H1 (cell line): Measurements from ENCODE around the gene CTNND2. TPM values are rescaled to one million over a fixed set of nuclear protein-coding genes. Genes with fewer than 3 reads are reported as not detected.

Experiments used
- CTCF ChIA-PET: fragments of 300-600 bp; sonication (Branson Sonifier 250); formaldehyde crosslinking; loops from one replicate; lab custom pipeline; 2021; ENCODE audit not compliant: partially characterized antibody; lab: Charles Lee
- POLR2A ChIA-PET: fragments of 300-600 bp; sonication (Branson Sonifier 250); formaldehyde crosslinking; loops from one replicate; lab custom pipeline; 2021; ENCODE audit warnings: inconsistent platforms; ENCODE audit not compliant: partially characterized antibody; lab: Charles Lee
- DNase-seq, 2 experiments: peaks; one replicate each; pipeline versions ENCODE4 v3.0.0 to v3.0.0-alpha.2; 2010 to 2022; ENCODE audit warnings: low spot score in 2 of 2, low read depth in 1 of 2, mixed read lengths in 1 of 2
- FAIRE-seq: peaks from 2 replicates; lab custom pipeline; 2011; peaks lifted over from hg19 to GRCh38; lab: Jason Lieb, UNC
- H2AFZ ChIP-seq: 2 replicates; pipeline ENCODE4 v1.8.1; 2012; ENCODE audit warnings: low read length, inconsistent platforms
- H2AK5ac ChIP-seq: 2 replicates; pipeline ENCODE4 v1.6.1; 2013; ENCODE audit warnings: low read depth, low read length
- H2BK120ac ChIP-seq: replicated peaks from 2 replicates; pipeline ENCODE3; 2013; ENCODE audit warnings: low read depth, low read length, inconsistent platforms
- H2BK12ac ChIP-seq: 2 replicates; pipeline ENCODE4 v1.6.1; 2013; ENCODE audit warnings: low read depth, low read length
- H2BK15ac ChIP-seq: 2 replicates; pipeline ENCODE4 v1.6.1; 2013; ENCODE audit warnings: low read length
- H2BK20ac ChIP-seq: 2 replicates; pipeline ENCODE4 v1.6.1; 2013; ENCODE audit warnings: low read length
- H2BK5ac ChIP-seq: 2 replicates; pipeline ENCODE4 v1.6.1; 2013; ENCODE audit warnings: low read depth, low read length
- H3K14ac ChIP-seq: 2 replicates; pipeline ENCODE4 v1.6.1; 2013; ENCODE audit warnings: inconsistent platforms; ENCODE audit not compliant: insufficient read length
- H3K18ac ChIP-seq: 2 replicates; pipeline ENCODE4 v1.6.1; 2013; ENCODE audit warnings: low read length; ENCODE audit errors: extremely low read depth
- H3K23ac ChIP-seq: 2 replicates; pipeline ENCODE4 v1.6.1; 2013; ENCODE audit warnings: inconsistent platforms; ENCODE audit not compliant: insufficient read length
- H3K23me2 ChIP-seq: 2 replicates; pipeline ENCODE4 v1.6.1; 2013; ENCODE audit warnings: low read depth, low read length
- H3K27ac ChIP-seq: 2 replicates; pipeline ENCODE4 v1.6.1; 2011; ENCODE audit warnings: low read depth, low read length, inconsistent platforms
- H3K27me3 ChIP-seq, 4 experiments: replicated peaks in 1 of 4; 1 replicate in 1 of 4; 2 replicates in 3 of 4; pipeline versions ENCODE4 v1.6.1 to v1.8.1; 2011 to 2013; ENCODE audit warnings: low read length in 3 of 4, mild to moderate bottlenecking in 3 of 4, inconsistent platforms in 2 of 4, mixed read lengths in 2 of 4, moderate library complexity in 1 of 4; ENCODE audit not compliant: control insufficient read depth in 3 of 4, insufficient read depth in 3 of 4; ENCODE audit errors: extremely low read depth in 1 of 4
- H3K36me3 ChIP-seq, 4 experiments: 2 replicates each; pipeline versions ENCODE4 v1.6.1 to v1.8.1; 2011 to 2013; ENCODE audit warnings: mild to moderate bottlenecking in 4 of 4, low read length in 3 of 4, moderate library complexity in 2 of 4, control low read depth in 1 of 4, inconsistent platforms in 1 of 4; ENCODE audit not compliant: insufficient read depth in 4 of 4, control insufficient read depth in 2 of 4
- H3K4ac ChIP-seq: replicated peaks from 2 replicates; pipeline ENCODE3; 2013; ENCODE audit warnings: low read length, low read depth, mixed read lengths, inconsistent platforms; ENCODE audit not compliant: insufficient read length
- H3K4me1 ChIP-seq, 4 experiments: replicated peaks in 1 of 4; 1 replicate in 1 of 4; 2 replicates in 3 of 4; pipeline versions ENCODE4 v1.6.1 to v1.8.1; 2011 to 2013; ENCODE audit warnings: low read length in 3 of 4, inconsistent platforms in 2 of 4, mixed read lengths in 1 of 4; ENCODE audit not compliant: insufficient read depth in 4 of 4, control insufficient read depth in 3 of 4
- H3K4me2 ChIP-seq, 2 experiments: 2 replicates each; pipeline versions ENCODE4 v1.6.1 to v1.8.1; 2011 to 2013; ENCODE audit warnings: low read depth in 2 of 2, low read length in 2 of 2, control low read depth in 1 of 2, inconsistent platforms in 1 of 2, mild to moderate bottlenecking in 1 of 2; ENCODE audit not compliant: insufficient read depth in 1 of 2
- H3K4me3 ChIP-seq, 4 experiments: fragments of 200-600, 300-600 bp in 1 of 4; sonication (generic), shearing (Covaris generic), sonication (Bioruptor Twin) in 1 of 4; 2 replicates each; pipeline versions ENCODE4 v1.5.1 to v1.8.1; 2011 to 2016; ENCODE audit warnings: low read length in 4 of 4, low read depth in 3 of 4, control low read depth in 2 of 4, inconsistent platforms in 2 of 4, mild to moderate bottlenecking in 2 of 4, mixed read lengths in 1 of 4, moderate library complexity in 1 of 4; ENCODE audit not compliant: insufficient read depth in 2 of 4; ENCODE audit errors: extremely low read depth in 1 of 4
- H3K56ac ChIP-seq: replicated peaks from 2 replicates; pipeline ENCODE3; 2013; ENCODE audit warnings: low read depth, mild to moderate bottlenecking, mixed read lengths, low read length, inconsistent platforms; ENCODE audit not compliant: insufficient read length
- H3K79me1 ChIP-seq: 2 replicates; pipeline ENCODE4 v1.6.1; 2013; ENCODE audit warnings: low read depth, low read length, control low read depth
- H3K79me2 ChIP-seq, 2 experiments: 2 replicates each; pipeline versions ENCODE4 v1.6.1 to v1.8.1; 2012 to 2013; ENCODE audit warnings: low read length in 2 of 2, mild to moderate bottlenecking in 2 of 2, inconsistent platforms in 1 of 2; ENCODE audit not compliant: insufficient read depth in 2 of 2, control insufficient read depth in 1 of 2
- H3K9ac ChIP-seq, 4 experiments: replicated peaks in 1 of 4; 1 replicate in 1 of 4; 2 replicates in 3 of 4; pipeline versions ENCODE4 v1.6.1 to v1.8.1; 2011 to 2013; ENCODE audit warnings: low read depth in 3 of 4, low read length in 3 of 4, control low read depth in 2 of 4, mild to moderate bottlenecking in 2 of 4, moderate library complexity in 2 of 4, inconsistent platforms in 1 of 4; ENCODE audit errors: extremely low read depth in 1 of 4
- H3K9me3 ChIP-seq, 2 experiments: 2 replicates each; pipeline versions ENCODE4 v1.6.1 to v1.8.1; 2012 to 2013; ENCODE audit warnings: mild to moderate bottlenecking in 2 of 2, moderate library complexity in 2 of 2, control low read depth in 1 of 2, inconsistent platforms in 1 of 2, low read depth in 1 of 2, low read length in 1 of 2, mixed read lengths in 1 of 2; ENCODE audit not compliant: insufficient read depth in 2 of 2
- H4K20me1 ChIP-seq, 2 experiments: replicated peaks in 1 of 2; 2 replicates each; pipeline versions ENCODE3 to v1.8.1; 2011 to 2013; ENCODE audit warnings: inconsistent platforms in 2 of 2, low read length in 2 of 2, mild to moderate bottlenecking in 1 of 2; ENCODE audit not compliant: insufficient read depth in 2 of 2, control insufficient read depth in 1 of 2
- H4K5ac ChIP-seq: 2 replicates; pipeline ENCODE4 v1.6.1; 2013; ENCODE audit warnings: low read length, low read depth, mixed read lengths, inconsistent platforms; ENCODE audit not compliant: insufficient read length
- H4K8ac ChIP-seq: 2 replicates; pipeline ENCODE4 v1.8.0; 2013; ENCODE audit warnings: mild to moderate bottlenecking, moderate library complexity, low read length, inconsistent platforms; ENCODE audit not compliant: insufficient read depth; ENCODE audit errors: extremely low read depth
- H4K91ac ChIP-seq: replicated peaks from 2 replicates; pipeline ENCODE3; 2013; ENCODE audit warnings: low read length, mixed read lengths, inconsistent platforms; ENCODE audit not compliant: insufficient read length
- ASH2L ChIP-seq: fragments of 200-600, 300-600 bp; sonication (generic); IDR thresholded peaks from one replicate; pipeline ENCODE4 v1.7.1; 2017; ENCODE audit warnings: low read length
- ATF2 ChIP-seq: IDR thresholded peaks from 2 replicates; pipeline ENCODE4 v1.6.1; 2012; ENCODE audit warnings: low read length, inconsistent platforms
- CBX8 ChIP-seq: fragments of 300-800, 300-1000 bp; sonication (generic); IDR thresholded peaks from 2 replicates; pipeline ENCODE4 v1.7.1; 2016; ENCODE audit warnings: low read depth, low read length, borderline replicate concordance
- CHD2 ChIP-seq: IDR thresholded peaks from 2 replicates; pipeline ENCODE4 v1.6.1; 2012; ENCODE audit warnings: low read length, improper control_type of control experiment
- E2F6 ChIP-seq: IDR thresholded peaks from 2 replicates; pipeline ENCODE4 v1.6.1; 2012; ENCODE audit warnings: inconsistent platforms
- JUND ChIP-seq: IDR thresholded peaks from 2 replicates; pipeline ENCODE4 v1.6.1; 2011; ENCODE audit warnings: mild to moderate bottlenecking, improper control_type of control experiment, low read length
- POLR2AphosphoS5 ChIP-seq: IDR thresholded peaks from 2 replicates; pipeline ENCODE4 v1.6.1; 2011; ENCODE audit warnings: low read depth, low read length
- RBBP5 ChIP-seq: IDR thresholded peaks from 2 replicates; pipeline ENCODE4 v1.7.1; 2012; ENCODE audit warnings: low read depth, mild to moderate bottlenecking, inconsistent platforms, low read length, moderate library complexity, borderline replicate concordance
- SIN3A ChIP-seq, 2 experiments: IDR thresholded peaks in 1 of 2; conservative IDR thresholded peaks in 1 of 2; 2 replicates each; pipeline ENCODE4 v1.6.1; 2011 to 2012; ENCODE audit warnings: low read length in 2 of 2, improper control_type of control experiment in 1 of 2, low read depth in 1 of 2, mild to moderate bottlenecking in 1 of 2
- SP1 ChIP-seq: IDR thresholded peaks from 2 replicates; pipeline ENCODE4 v1.6.1; 2011; ENCODE audit warnings: low read depth, low read length
- TAF1 ChIP-seq: IDR thresholded peaks from 2 replicates; pipeline ENCODE4 v1.6.1; 2011; ENCODE audit warnings: mild to moderate bottlenecking, low read depth, low read length
- TAF7 ChIP-seq: optimal IDR thresholded peaks from 2 replicates; pipeline ENCODE3; 2011; ENCODE audit warnings: low read depth, mild to moderate bottlenecking, inconsistent platforms, low read length, moderate library complexity, borderline replicate concordance
- ZNF274 ChIP-seq: IDR thresholded peaks from 2 replicates; pipeline ENCODE4 v1.7.0; 2012; ENCODE audit warnings: low read length, borderline replicate concordance; ENCODE audit errors: extremely low read depth
- whole genome bisulfite sequencing, 2 experiments: shearing (Covaris generic) in 1 of 2; methylation state at CpG; one replicate each; pipeline versions ENCODE4 v1.1.6 to v1.1.7; 2013 to 2015; ENCODE audit warnings: low lambda C conversion rate in 2 of 2, mixed read lengths in 2 of 2, inconsistent platforms in 1 of 2, low coverage in 1 of 2, missing lambda C conversion rate in 1 of 2; ENCODE audit not compliant: insufficient replicate concordance in 2 of 2, insufficient coverage in 1 of 2, insufficient read length in 1 of 2; ENCODE audit errors: extremely low coverage in 1 of 2, missing lambda C conversion rate in 1 of 2; 5-methylcytosine and 5-hydroxymethylcytosine counted together
- polyA plus RNA-seq, 7 experiments: library from polyadenylated mRNA; depleted of rRNA in 3 of 7; stranded (reverse) in 5 of 7; unstranded in 2 of 7; fragments of >200 nt in 5 of 7; fragments of 200-250 nt in 2 of 7; gene quantifications; 1 replicate in 5 of 7; 2 replicates in 1 of 7; 4 replicates in 1 of 7; pipeline versions ENCODE4 v1.2.1 to v1.2.3, GENCODE V29; 2011 to 2013; ENCODE audit warnings: missing spikeins in 2 of 7, mixed read lengths in 2 of 7
- total RNA-seq: library from RNA; stranded (reverse); fragmentation: NEBNext Ultra II Directional; extraction: Animal tissue kit (Norgen Biotek cat#: 25700); gene quantifications from 2 replicates; pipeline ENCODE4 v1.2.1, GENCODE V29; 2021

The CTNND2 gene
- total and polyA plus RNA-seq, 2 of the 8 experiments (the other 6 are each of a cell fraction or from before 2014, with no cell fraction given): 7.4 to 14.2 TPM

- Histone ChIP-seq H2BK20ac (no peak overlapping the region), H3K36me3 (no peaks in the 10 kb centered on the region), H2BK120ac (no peak overlapping the region), H3K4ac (no peak overlapping the region), H3K9ac (no peak overlapping the region), H3K18ac (no peak overlapping the region), H2AK5ac (no peak overlapping the region), H3K56ac (no peak overlapping the region), H3K4me3 (no peak overlapping the region), H4K91ac (no peak overlapping the region), H4K5ac (no peak overlapping the region), H3K4me1 (no peaks in the 10 kb centered on the region), H3K79me1 (no peaks in the 10 kb centered on the region), H2BK5ac (no peak overlapping the region), H3K4me2 (no peak overlapping the region), H3K23ac (no peak overlapping the region), H2BK12ac (no peak overlapping the region), H2BK15ac (no peak overlapping the region), H3K27ac (no peak overlapping the region), H3K23me2 (no peaks in the 10 kb centered on the region), H4K20me1 (no peaks in the 10 kb centered on the region), H4K8ac (no peak overlapping the region), H3K79me2 (no peaks in the 10 kb centered on the region), H2AFZ (no peak overlapping the region), H3K14ac (no peak overlapping the region), H3K27me3 (no peaks in the 10 kb centered on the region), H3K9me3 (no peaks in the 10 kb centered on the region; a peak in 1 of 4 replicates)
- POLR2A ChIA-PET: no interaction called here
- 87% methylated on average over 4 of the region's 4 CpGs; no CpG with 5 or more reads in 1 of the 2 experiments for WGBS, 2 experiments
- CTCF ChIA-PET: no interaction called here
- FAIRE-seq (no peak), DNase-seq (no peak)
- no peak for TF ChIP-seq CHD2
- no peak for TF ChIP-seq POLR2AphosphoS5
- TF ChIP-seq SIN3A (conservative IDR thresholded peaks at IDR 0.05 in 1 of 2, IDR thresholded peaks at IDR 0.05 in 1 of 2; ENCODE audit: low read depth in 1 of 2, low read length in 2 of 2): no peak
- no peak for TF ChIP-seq JUND
- no peak for TF ChIP-seq ASH2L
- no peak for TF ChIP-seq ATF2
- TF ChIP-seq RBBP5: no peak
- no peak for TF ChIP-seq ZNF274
- no peak for TF ChIP-seq TAF7
- no peak for TF ChIP-seq SP1
- no peak for TF ChIP-seq CBX8
- TF ChIP-seq TAF1: no peak
- no peak for TF ChIP-seq E2F6
These were observed 247.3 kb downstream of the CTNND2 start for GRCh38 chr5:11656916-11657315.
